ENCODE data around the gene ABCC11.

ABCC11 gene

DNA sequence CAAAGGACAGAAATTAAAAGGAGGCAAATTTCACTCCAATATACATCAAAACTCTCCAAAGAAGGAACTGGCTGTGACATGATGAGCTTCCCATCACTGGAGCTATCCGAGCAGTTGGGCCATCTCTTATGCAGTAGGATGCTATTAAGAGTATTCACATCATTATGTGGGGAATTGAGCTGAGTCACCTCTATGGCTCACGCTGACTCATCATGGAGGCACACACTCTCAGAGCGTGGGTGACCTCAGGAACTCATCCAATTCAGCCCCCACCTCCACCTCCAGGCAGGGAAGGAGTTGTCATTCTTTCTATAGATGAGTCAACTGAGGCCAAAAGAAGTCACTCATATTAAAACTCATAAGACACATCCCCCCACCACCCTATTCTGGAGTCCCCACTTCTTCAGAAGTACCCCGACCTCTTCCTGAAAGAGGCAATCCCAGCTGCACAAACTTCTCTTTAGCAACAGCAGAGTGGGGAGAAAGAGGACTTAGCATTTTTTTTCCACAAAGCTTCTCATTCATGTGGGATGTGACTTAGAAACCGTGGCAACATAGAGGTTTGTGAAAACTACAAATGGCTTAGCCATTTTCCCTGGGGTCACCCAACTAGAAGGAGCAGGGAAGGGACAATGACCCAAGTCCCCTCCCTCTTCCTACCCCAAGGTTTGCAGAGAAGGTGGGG, 124.1 kb downstream of the ABCC11 start:
- Histone ChIP-seq H3K4me1 (ENCODE audit: control insufficient read depth, insufficient read depth, low read length) (no peaks in the 10 kb centered on the region), H3K4me3 (ENCODE audit: insufficient read depth, low read depth, low read length) (no peak overlapping the region), H3K27ac (ENCODE audit: insufficient read depth, low read depth, low read length, poor library complexity, severe bottlenecking) (no peak overlapping the region), H3K9me3 (ENCODE audit: control insufficient read depth, low read length) (no peaks in the 10 kb centered on the region), H3K27me3 (ENCODE audit: control insufficient read depth, insufficient read depth, low read length, poor library complexity, severe bottlenecking) (no peaks in the 10 kb centered on the region), H3K36me3 (ENCODE audit: control insufficient read depth, insufficient read depth, low read length) (no peaks in the 10 kb centered on the region)
- WGBS, 2 experiments: 91% methylated on average over 5 of the region's 5 CpGs

DNA sequence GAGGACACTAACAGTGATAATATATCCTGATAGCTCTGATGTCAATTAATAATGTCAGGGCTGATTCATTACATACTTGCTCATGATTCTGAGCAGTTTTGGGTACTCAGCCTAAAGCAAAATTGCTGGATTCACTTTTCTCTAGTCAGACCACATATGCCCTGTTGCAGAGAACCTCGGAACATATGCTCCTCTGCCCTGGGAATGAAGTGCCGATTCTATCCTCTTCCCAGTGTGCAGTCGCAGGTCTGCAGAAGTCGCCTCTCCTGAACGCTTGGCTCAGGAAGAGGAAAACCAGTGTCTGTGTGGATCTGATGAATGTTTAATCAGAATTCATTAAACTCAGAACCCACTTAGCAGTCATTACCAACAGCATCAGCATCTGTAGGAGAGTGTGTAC, 126.1 kb downstream of the ABCC11 start:
- no peaks in the 10 kb centered on the region for H3K9me3 ChIP-seq (ENCODE audit: control insufficient read depth, low read length)
- no peaks in the 10 kb centered on the region for H3K36me3 ChIP-seq (ENCODE audit: control insufficient read depth, insufficient read depth, low read length)
- H3K27ac ChIP-seq (ENCODE audit: insufficient read depth, low read depth, low read length, poor library complexity, severe bottlenecking): no peak overlapping the region
- H3K27me3 ChIP-seq (ENCODE audit: control insufficient read depth, insufficient read depth, low read length, poor library complexity, severe bottlenecking): no peaks in the 10 kb centered on the region
- H3K4me1 ChIP-seq (ENCODE audit: control insufficient read depth, insufficient read depth, low read length): no peaks in the 10 kb centered on the region
- WGBS, 2 experiments: 93 to 94% methylated on average over 5 of the region's 5 CpGs
- H3K4me3 ChIP-seq (ENCODE audit: insufficient read depth, low read depth, low read length): no peak overlapping the region

DNA sequence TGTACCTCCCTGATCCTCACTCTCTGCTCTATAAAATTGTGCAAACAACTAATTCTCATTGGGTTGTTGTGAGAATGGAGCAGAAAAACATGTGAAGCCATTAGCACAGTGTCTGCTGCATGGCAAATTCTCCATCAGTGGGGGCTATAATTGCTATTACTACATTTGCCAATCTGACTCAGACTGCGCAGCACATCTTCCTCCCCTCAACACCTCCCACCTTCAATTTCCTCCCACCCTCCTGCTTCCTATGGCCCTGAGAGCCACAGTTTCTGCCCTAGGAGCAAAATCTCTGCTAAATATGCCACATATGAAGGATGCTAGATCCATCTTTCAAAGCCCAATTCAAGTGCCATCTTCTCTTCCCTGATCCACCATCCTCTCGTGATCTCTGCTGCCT, 128.5 kb downstream of the ABCC11 start:
- WGBS, 2 experiments: 90 to 93% methylated on average over 2 of the region's 2 CpGs
- Histone ChIP-seq H3K4me3 (ENCODE audit: insufficient read depth, low read depth, low read length) (no peak overlapping the region), H3K27ac (ENCODE audit: insufficient read depth, low read depth, low read length, poor library complexity, severe bottlenecking) (no peak overlapping the region), H3K4me1 (ENCODE audit: control insufficient read depth, insufficient read depth, low read length) (no peaks in the 10 kb centered on the region), H3K9me3 (ENCODE audit: control insufficient read depth, low read length) (no peaks in the 10 kb centered on the region), H3K36me3 (ENCODE audit: control insufficient read depth, insufficient read depth, low read length) (no peaks in the 10 kb centered on the region), H3K27me3 (ENCODE audit: control insufficient read depth, insufficient read depth, low read length, poor library complexity, severe bottlenecking) (no peaks in the 10 kb centered on the region)

DNA sequence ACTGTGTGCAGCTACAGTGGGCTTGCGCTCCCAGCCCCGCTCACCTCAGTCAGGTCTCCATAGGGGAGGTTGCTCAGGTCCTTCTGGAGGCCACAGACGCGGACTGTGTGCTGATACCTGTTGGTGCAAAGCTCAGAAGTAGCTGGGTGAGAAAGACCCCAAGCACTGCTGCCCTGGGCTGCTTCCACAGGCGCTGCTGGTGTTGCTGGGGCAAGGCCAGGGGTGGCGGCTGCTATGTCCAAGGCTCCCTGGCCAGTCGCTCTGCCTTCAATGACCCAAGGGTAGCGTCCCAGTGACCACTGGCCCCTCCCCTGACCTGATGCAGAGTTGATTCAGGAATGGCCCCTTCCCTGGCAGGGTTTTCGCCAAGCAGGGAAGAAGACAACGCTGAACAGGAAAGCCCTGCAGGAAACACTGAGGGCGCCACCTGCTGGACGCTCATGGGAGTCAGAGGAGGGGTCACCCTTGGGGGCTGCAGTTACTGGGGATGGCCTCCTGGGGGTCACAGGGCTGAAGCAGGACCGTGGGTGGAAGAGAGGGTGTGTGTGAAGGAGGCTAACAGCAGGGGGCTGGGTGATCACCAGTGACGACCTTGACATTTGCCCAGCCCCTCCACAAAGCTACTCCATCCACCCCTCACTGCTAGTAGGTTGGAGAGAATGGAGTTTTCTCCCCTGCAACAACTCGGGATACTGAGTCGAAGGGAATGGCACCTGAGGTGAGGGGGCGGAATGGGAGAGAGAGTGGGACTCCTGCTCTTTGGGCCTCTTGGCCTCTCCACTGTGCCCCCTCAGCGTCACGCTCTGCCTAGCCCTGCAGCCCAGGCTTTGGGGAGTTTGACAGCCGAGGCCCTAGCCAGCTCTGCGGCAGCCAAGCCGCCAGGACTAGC, 129.9 kb downstream of the ABCC11 start:
- Histone ChIP-seq H3K4me3 (ENCODE audit: insufficient read depth, low read depth, low read length) (no peak overlapping the region), H3K36me3 (ENCODE audit: control insufficient read depth, insufficient read depth, low read length) (no peaks in the 10 kb centered on the region), H3K27ac (ENCODE audit: insufficient read depth, low read depth, low read length, poor library complexity, severe bottlenecking) (no peak overlapping the region), H3K9me3 (ENCODE audit: control insufficient read depth, low read length) (no peaks in the 10 kb centered on the region), H3K27me3 (ENCODE audit: control insufficient read depth, insufficient read depth, low read length, poor library complexity, severe bottlenecking) (no peaks in the 10 kb centered on the region), H3K4me1 (ENCODE audit: control insufficient read depth, insufficient read depth, low read length) (no peaks in the 10 kb centered on the region)
- 67 to 71% methylated on average over 21 to 22 of the region's 22 CpGs for WGBS, 2 experiments
